RWPE1 (cell line): ENCODE measurements around the gene SFMBT2.

ENCODE experiments used
- CTCF ChIA-PET: fragments of 350-600 bp; sonication (Branson Sonifier 250); formaldehyde crosslinking; extraction: SDS; loops from one replicate; lab custom pipeline; 2021; lab: Yijun Ruan, JAX
- POLR2A ChIA-PET: fragments of 400-600 bp; formaldehyde crosslinking; extraction: SDS; loops from one replicate; lab custom pipeline; 2020; ENCODE audit warnings: antibody characterized with exemption; ENCODE audit not compliant: low non-redundant PET; lab: Yijun Ruan, JAX
- DNase-seq: peaks from one replicate; pipeline ENCODE4 v3.0.0; 2012; ENCODE audit warnings: low spot score
- H3K27ac ChIP-seq: fragments of 450-650 bp; 2 replicates; pipeline ENCODE4 v1.5.1; 2017
- CTCF ChIP-seq: fragments of 450-650 bp; conservative IDR thresholded peaks from 2 replicates; pipeline ENCODE4 v1.5.1; 2017; ENCODE audit warnings: low read depth, mild to moderate bottlenecking

The SFMBT2 gene

GRCh38 chr10:7161484-7162250 is 249.2 kb downstream of the SFMBT2 start:
- ChIA-PET POLR2A (no interaction called here), CTCF (no interaction called here)
- no peak for TF ChIP-seq CTCF
- DNase-seq, result no peak
- H3K27ac ChIP-seq, result no peak overlapping the region

GRCh38 chr10:7159928-7160327 is 250.9 kb downstream of the SFMBT2 start:
- ChIA-PET CTCF (no interaction called here), POLR2A (no interaction called here)
- H3K27ac ChIP-seq, result no peak overlapping the region
- no peak for TF ChIP-seq CTCF
- DNase-seq, result no peak

- H3K27ac ChIP-seq, result no peak overlapping the region
- CTCF ChIA-PET, result no interaction called here
- POLR2A ChIA-PET, result no interaction called here
- DNase-seq, result no peak
- no peak for TF ChIP-seq CTCF
These were observed 251.3 kb downstream of the SFMBT2 start for GRCh38 chr10:7159517-7159916.

- ChIA-PET POLR2A (no interaction called here), CTCF (no interaction called here)
- DNase-seq, result no peak
- H3K27ac ChIP-seq, result no peak overlapping the region
- TF ChIP-seq CTCF, result no peak
These were observed 253.7 kb downstream of the SFMBT2 start for GRCh38 chr10:7157091-7157490.

GRCh38 chr10:7153750-7154149 is 257.1 kb downstream of the SFMBT2 start:
- ChIA-PET CTCF (no interaction called here), POLR2A (no interaction called here)
- TF ChIP-seq CTCF, result no peak
- DNase-seq, result peak; percentile 44
- no peak overlapping the region for H3K27ac ChIP-seq

- DNase-seq, result no peak
- no peak for TF ChIP-seq CTCF
- POLR2A ChIA-PET, result no interaction called here
- CTCF ChIA-PET, result no interaction called here
- H3K27ac ChIP-seq, result no peak overlapping the region
These were observed 257.9 kb downstream of the SFMBT2 start for GRCh38 chr10:7152982-7153381.
